Measurements from ENCODE around the gene MIA3.

DNA sequence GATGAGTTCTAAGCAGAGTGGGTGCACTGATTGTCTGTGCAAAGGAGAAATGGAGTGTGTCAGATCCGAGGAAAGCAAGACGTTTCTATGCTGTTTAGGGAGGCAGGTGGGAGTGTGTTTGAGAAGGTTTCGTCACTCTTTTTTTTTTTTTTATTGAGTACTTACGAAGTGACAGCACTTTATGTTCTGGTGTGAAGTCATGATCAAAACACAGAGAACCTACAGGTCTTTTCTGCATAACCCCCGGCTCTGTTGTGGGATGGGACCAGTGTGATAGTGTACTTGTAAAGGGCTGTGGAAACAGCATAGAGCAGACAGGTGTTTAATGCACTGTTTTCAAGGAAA is 26.7 kb downstream of the MIA3 start:
- TF ChIP-seq, protein P1, sequence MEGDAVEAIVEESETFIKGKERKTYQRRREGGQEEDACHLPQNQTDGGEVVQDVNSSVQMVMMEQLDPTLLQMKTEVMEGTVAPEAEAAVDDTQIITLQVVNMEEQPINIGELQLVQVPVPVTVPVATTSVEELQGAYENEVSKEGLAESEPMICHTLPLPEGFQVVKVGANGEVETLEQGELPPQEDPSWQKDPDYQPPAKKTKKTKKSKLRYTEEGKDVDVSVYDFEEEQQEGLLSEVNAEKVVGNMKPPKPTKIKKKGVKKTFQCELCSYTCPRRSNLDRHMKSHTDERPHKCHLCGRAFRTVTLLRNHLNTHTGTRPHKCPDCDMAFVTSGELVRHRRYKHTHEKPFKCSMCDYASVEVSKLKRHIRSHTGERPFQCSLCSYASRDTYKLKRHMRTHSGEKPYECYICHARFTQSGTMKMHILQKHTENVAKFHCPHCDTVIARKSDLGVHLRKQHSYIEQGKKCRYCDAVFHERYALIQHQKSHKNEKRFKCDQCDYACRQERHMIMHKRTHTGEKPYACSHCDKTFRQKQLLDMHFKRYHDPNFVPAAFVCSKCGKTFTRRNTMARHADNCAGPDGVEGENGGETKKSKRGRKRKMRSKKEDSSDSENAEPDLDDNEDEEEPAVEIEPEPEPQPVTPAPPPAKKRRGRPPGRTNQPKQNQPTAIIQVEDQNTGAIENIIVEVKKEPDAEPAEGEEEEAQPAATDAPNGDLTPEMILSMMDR (IDR thresholded peaks at IDR 0.05; ENCODE audit: low read length): no peak
- TF ChIP-seq EZH2phosphoT487 (IDR thresholded peaks at IDR 0.05; ENCODE audit: low read length): no peak

All from MM.1S (cell line).